Muscle of leg (tissue), 11 donors: ENCODE data around the gene ENTREP1. TPM values are rescaled to one million over a fixed set of nuclear protein-coding genes. Genes with fewer than 3 reads are reported as not detected.

Source experiments
- DNase-seq: peaks from one replicate; pipeline ENCODE4 v3.0.0; 2013
- H3K27ac ChIP-seq: one replicate; pipeline ENCODE4 v1.5.1; 2013; ENCODE audit warnings: mild to moderate bottlenecking, low read length, control low read depth
- H3K27me3 ChIP-seq: one replicate; pipeline ENCODE4 v1.6.1; 2013; ENCODE audit warnings: low read length; ENCODE audit not compliant: control insufficient read depth, insufficient read depth
- H3K36me3 ChIP-seq: one replicate; pipeline ENCODE4 v1.6.1; 2013; ENCODE audit warnings: low read length; ENCODE audit not compliant: control insufficient read depth, insufficient read depth
- H3K4me1 ChIP-seq: one replicate; pipeline ENCODE4 v1.6.1; 2013; ENCODE audit warnings: low read length; ENCODE audit not compliant: control insufficient read depth, insufficient read depth
- H3K4me3 ChIP-seq: one replicate; pipeline ENCODE4 v1.5.1; 2013; ENCODE audit warnings: low read length, control low read depth
- H3K9me3 ChIP-seq: replicated peaks from 2 replicates; pipeline ENCODE4 v1.6.1; 2013; ENCODE audit warnings: low read depth, low read length; ENCODE audit not compliant: control insufficient read depth
- WGBS: methylation state at CpG from one replicate; pipeline ENCODE4 v1.1.5; 2013; ENCODE audit warnings: missing lambda C conversion rate; ENCODE audit not compliant: insufficient coverage; 5-methylcytosine and 5-hydroxymethylcytosine counted together
- polyA plus RNA-seq, 8 donors: library from polyadenylated mRNA; unstranded; fragments of 120-200 nt; gene quantifications; one replicate each; pipeline versions ENCODE4 v1.2.1 to v1.2.3, GENCODE V29; 2013; ENCODE audit warnings: inconsistent platforms in 1 of 8, low replicate concordance in 1 of 8; ENCODE audit not compliant: insufficient read length in 8 of 8, insufficient read depth in 1 of 8
- total RNA-seq: library from RNA; stranded (reverse); fragments of 120-200 nt; gene quantifications from one replicate; pipeline ENCODE4 v1.2.4, GENCODE V29; 2013

The ENTREP1 gene
- total and polyA plus RNA-seq, 9 donors, result 12.6 to 56.5 (median 30.1) TPM

- peaks cover 3% of the 10 kb centered on the region for H3K4me1 ChIP-seq
- H3K27me3 ChIP-seq, result no peaks in the 10 kb centered on the region
- DNase-seq, result peak; percentile 78
- no peak overlapping the region for H3K4me3 ChIP-seq
- no peak overlapping the region for H3K27ac ChIP-seq
- 73% methylated on average over 6 of the region's 16 CpGs for WGBS
- H3K36me3 ChIP-seq, result no peaks in the 10 kb centered on the region
- H3K9me3 ChIP-seq, result no peaks in the 10 kb centered on the region
These were observed 97.1 kb downstream of the ENTREP1 start for GRCh38 chr9:69421908-69422801.

DNA sequence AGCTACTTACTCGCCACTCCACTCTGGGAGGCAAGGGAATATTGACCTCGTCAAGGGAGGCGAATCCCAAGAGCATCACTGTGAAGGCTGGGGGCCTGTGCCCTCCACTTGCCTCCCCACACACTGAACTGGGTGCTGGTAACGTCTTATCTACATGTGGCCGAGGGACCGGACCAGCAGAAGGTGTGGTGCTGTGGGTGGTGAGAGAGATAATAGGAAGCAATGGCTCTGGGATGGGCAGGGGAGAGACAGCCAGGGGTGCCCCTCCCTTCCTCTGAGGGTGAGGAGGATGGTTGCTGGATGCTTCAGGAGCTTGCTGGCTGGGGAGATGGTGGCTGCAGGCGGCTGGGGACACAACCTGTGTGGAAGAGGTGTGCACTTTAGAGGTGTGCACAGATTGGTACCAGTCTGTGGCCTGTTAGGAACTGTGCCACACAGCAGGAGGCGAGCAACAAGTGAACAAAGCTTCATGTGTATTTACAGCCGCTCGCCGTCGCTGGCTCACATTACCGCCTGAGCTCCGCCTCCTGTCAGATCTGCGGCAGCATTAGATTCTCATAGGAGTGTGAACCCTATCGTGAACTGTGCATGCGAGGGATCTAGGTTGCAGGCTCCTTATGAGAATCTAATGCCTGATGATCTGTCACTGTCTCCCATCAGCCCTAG is 100.3 kb downstream of the ENTREP1 start:
- Histone ChIP-seq H3K4me3 (no peak overlapping the region), H3K9me3 (no peaks in the 10 kb centered on the region), H3K27ac (no peak overlapping the region), H3K27me3 (no peaks in the 10 kb centered on the region), H3K4me1 (peaks cover 3% of the 10 kb centered on the region), H3K36me3 (no peaks in the 10 kb centered on the region)
- DNase-seq, result no peak
- 88% methylated on average over 16 of the region's 17 CpGs for WGBS

GRCh38 chr9:69427286-69427685 is 102.3 kb downstream of the ENTREP1 start:
- no CpG with 5 or more reads among the region's 4 CpGs for WGBS
- Histone ChIP-seq H3K27me3 (no peaks in the 10 kb centered on the region), H3K36me3 (no peaks in the 10 kb centered on the region), H3K4me3 (no peak overlapping the region), H3K27ac (no peak overlapping the region), H3K9me3 (no peaks in the 10 kb centered on the region), H3K4me1 (no peaks in the 10 kb centered on the region)
- DNase-seq, result no peak

GRCh38 chr9:69428017-69428785 is 103.2 kb downstream of the ENTREP1 start:
- H3K4me3 ChIP-seq, result no peak overlapping the region
- no peaks in the 10 kb centered on the region for H3K36me3 ChIP-seq
- DNase-seq, result no peak
- no peak overlapping the region for H3K27ac ChIP-seq
- no peaks in the 10 kb centered on the region for H3K27me3 ChIP-seq
- WGBS, result 90% methylated on average over 10 of the region's 15 CpGs
- no peaks in the 10 kb centered on the region for H3K9me3 ChIP-seq
- H3K4me1 ChIP-seq, result no peaks in the 10 kb centered on the region

DNA sequence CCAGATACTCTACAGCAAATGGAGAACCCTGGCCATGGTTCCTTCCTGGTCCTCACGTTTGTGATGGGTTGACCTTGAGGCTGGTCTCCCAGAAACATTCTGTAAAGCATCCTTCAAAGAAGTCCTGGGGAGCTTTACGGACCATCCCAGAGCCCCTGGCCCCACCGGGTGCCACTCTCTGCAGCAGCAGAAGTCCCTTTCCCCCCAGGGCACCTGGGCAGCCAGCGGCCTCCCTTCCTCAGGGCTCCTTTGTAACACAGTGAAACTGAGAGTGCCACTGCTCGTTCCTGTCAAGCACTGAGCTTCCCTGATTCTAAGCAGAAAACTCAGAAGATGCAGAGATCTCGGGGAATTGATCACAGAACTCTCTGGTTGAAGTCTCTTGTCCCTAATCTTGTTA is 104.3 kb downstream of the ENTREP1 start:
- DNase-seq, result no peak
- H3K27ac ChIP-seq, result no peak overlapping the region
- no peaks in the 10 kb centered on the region for H3K36me3 ChIP-seq
- no peaks in the 10 kb centered on the region for H3K4me1 ChIP-seq
- 81% methylated on average over 6 of the region's 6 CpGs for WGBS
- H3K9me3 ChIP-seq, result no peaks in the 10 kb centered on the region
- no peak overlapping the region for H3K4me3 ChIP-seq
- no peaks in the 10 kb centered on the region for H3K27me3 ChIP-seq

DNA sequence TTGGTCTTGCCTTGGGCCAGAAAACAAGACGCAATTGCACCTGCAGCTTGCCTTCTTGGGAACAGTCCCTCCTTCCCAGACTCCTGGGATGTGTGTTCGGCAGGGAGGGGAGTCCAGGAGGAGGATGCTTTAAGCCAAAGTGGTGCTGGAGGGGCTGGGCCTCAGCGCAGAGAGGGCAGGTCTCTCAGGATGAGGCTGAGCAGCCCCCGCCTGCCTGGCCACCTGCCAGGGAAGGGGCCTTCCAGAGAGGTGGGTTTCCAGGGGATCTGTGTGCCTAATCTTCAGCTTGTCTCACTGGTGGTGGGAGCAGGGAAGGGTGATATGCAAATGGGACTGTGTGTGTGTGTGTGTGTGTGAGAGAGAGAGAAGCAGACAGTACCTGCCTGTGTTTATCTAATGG is 105.2 kb downstream of the ENTREP1 start:
- H3K27me3 ChIP-seq, result no peaks in the 10 kb centered on the region
- H3K4me1 ChIP-seq, result no peaks in the 10 kb centered on the region
- no peak overlapping the region for H3K4me3 ChIP-seq
- no peaks in the 10 kb centered on the region for H3K9me3 ChIP-seq
- H3K27ac ChIP-seq, result no peak overlapping the region
- WGBS, result 27% methylated on average over 3 of the region's 4 CpGs
- DNase-seq, result no peak
- H3K36me3 ChIP-seq, result no peaks in the 10 kb centered on the region

- H3K27me3 ChIP-seq, result no peaks in the 10 kb centered on the region
- H3K4me3 ChIP-seq, result no peak overlapping the region
- no peaks in the 10 kb centered on the region for H3K9me3 ChIP-seq
- no peak for DNase-seq
- no peak overlapping the region for H3K27ac ChIP-seq
- H3K4me1 ChIP-seq, result no peaks in the 10 kb centered on the region
- no peaks in the 10 kb centered on the region for H3K36me3 ChIP-seq
- 73% methylated on average over 8 of the region's 13 CpGs for WGBS
These were observed 106.2 kb downstream of the ENTREP1 start for GRCh38 chr9:69431203-69431602.

- no peaks in the 10 kb centered on the region for H3K4me1 ChIP-seq
- 77% methylated on average over 1 of the region's 1 CpG for WGBS
- H3K27ac ChIP-seq, result no peak overlapping the region
- no peaks in the 10 kb centered on the region for H3K27me3 ChIP-seq
- H3K36me3 ChIP-seq, result no peaks in the 10 kb centered on the region
- no peaks in the 10 kb centered on the region for H3K9me3 ChIP-seq
- no peak overlapping the region for H3K4me3 ChIP-seq
- DNase-seq, result no peak
These were observed 106.8 kb downstream of the ENTREP1 start for GRCh38 chr9:69431777-69432176.

- no peak for DNase-seq
- WGBS, result 74% methylated on average over 11 of the region's 11 CpGs
- no peak overlapping the region for H3K4me3 ChIP-seq
- H3K27me3 ChIP-seq, result no peaks in the 10 kb centered on the region
- no peaks in the 10 kb centered on the region for H3K9me3 ChIP-seq
- no peaks in the 10 kb centered on the region for H3K4me1 ChIP-seq
- H3K27ac ChIP-seq, result no peak overlapping the region
- no peaks in the 10 kb centered on the region for H3K36me3 ChIP-seq
These were observed 107.6 kb downstream of the ENTREP1 start for GRCh38 chr9:69432623-69433022.

DNA sequence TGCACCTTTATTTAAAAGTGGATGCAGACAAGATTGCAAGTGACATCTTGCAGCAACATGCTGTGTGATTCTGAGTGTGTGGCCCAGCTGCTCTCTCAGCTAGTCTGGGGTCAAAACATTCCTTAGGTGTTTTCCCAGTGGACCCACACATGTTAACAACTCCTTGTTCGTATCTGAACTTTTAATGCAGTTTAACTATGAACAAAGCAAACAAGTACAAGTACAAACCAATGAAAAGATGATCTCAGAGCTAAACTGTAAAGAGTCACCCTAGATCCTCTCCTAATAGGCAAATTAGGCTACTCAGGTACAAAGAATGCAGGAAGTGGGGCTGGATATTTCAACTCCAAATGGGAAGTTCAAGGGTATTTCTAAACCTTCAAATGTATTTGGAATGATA is 108.4 kb downstream of the ENTREP1 start:
- WGBS, result no CpG with 5 or more reads among the region's 1 CpG
- H3K27ac ChIP-seq, result no peak overlapping the region
- no peaks in the 10 kb centered on the region for H3K27me3 ChIP-seq
- H3K4me3 ChIP-seq, result no peak overlapping the region
- H3K4me1 ChIP-seq, result no peaks in the 10 kb centered on the region
- no peaks in the 10 kb centered on the region for H3K9me3 ChIP-seq
- no peak for DNase-seq
- H3K36me3 ChIP-seq, result no peaks in the 10 kb centered on the region
